CD4-positive, alpha-beta T cell (primary cell): Measurements from ENCODE around the gene CRIP2. TPM values are rescaled to one million over a fixed set of nuclear protein-coding genes. Genes with fewer than 3 reads are reported as not detected.
A peak's percentile ranks its signal among the peaks of the same experiment; 100 is the strongest.

Experiments
- ATAC-seq: fragments of 200-7000 bp; cut with Tn5 transposase; one replicate; pipeline ENCODE4 v1.10.0; 2022; ENCODE audit warnings: mild to moderate bottlenecking; ENCODE audit not compliant: poor library complexity
- CTCF ChIA-PET: fragments of 350-600 bp; sonication (Branson Sonifier 250); formaldehyde crosslinking; loops from one replicate; lab custom pipeline; 2021; ENCODE audit warnings: antibody characterized with exemption, inconsistent platforms; lab: Charles Lee
- POLR2A ChIA-PET: fragments of 350-600 bp; sonication (Branson Sonifier 250); formaldehyde crosslinking; loops from one replicate; lab custom pipeline; 2021; ENCODE audit warnings: antibody characterized with exemption, inconsistent platforms; lab: Charles Lee
- DNase-seq, 14 experiments: peaks; one replicate each; pipeline ENCODE4 v3.0.0-alpha.2; 2013 to 2020; ENCODE audit warnings: mixed read lengths in 2 of 14
- H3K27ac ChIP-seq, 2 donors: one replicate each; pipeline versions ENCODE4 v1.5.1 to v1.7.0; 2013; ENCODE audit warnings: low read length in 2 of 2, low read depth in 1 of 2, mild to moderate bottlenecking in 1 of 2
- H3K27me3 ChIP-seq, 2 experiments: 1 replicate in 1 of 2; 2 replicates in 1 of 2; pipeline versions ENCODE4 v1.6.1 to v1.7.0; 2013; ENCODE audit warnings: low read length in 2 of 2, control low read depth in 1 of 2, mild to moderate bottlenecking in 1 of 2, moderate library complexity in 1 of 2; ENCODE audit not compliant: insufficient read depth in 2 of 2, control insufficient read depth in 1 of 2
- H3K36me3 ChIP-seq: one replicate; pipeline ENCODE4 v1.6.1; 2013; ENCODE audit warnings: low read length, control low read depth; ENCODE audit not compliant: insufficient read depth
- H3K4me1 ChIP-seq: one replicate; pipeline ENCODE4 v1.6.1; 2013; ENCODE audit warnings: low read length, control low read depth; ENCODE audit not compliant: insufficient read depth
- H3K4me3 ChIP-seq: one replicate; pipeline ENCODE4 v1.5.1; 2013; ENCODE audit warnings: mild to moderate bottlenecking, low read length, moderate library complexity
- H3K9me3 ChIP-seq, 2 experiments: 1 replicate in 1 of 2; 2 replicates in 1 of 2; pipeline versions ENCODE4 v1.6.1 to v1.7.0; 2013; ENCODE audit warnings: low read length in 2 of 2, mild to moderate bottlenecking in 2 of 2, control low read depth in 1 of 2, moderate library complexity in 1 of 2; ENCODE audit not compliant: control insufficient read depth in 1 of 2, insufficient read depth in 1 of 2
- H3K27ac Mint-ChIP-seq: one replicate; pipeline ENCODE4 v1.8.0; 2020; ENCODE audit warnings: mixed read lengths
- H3K27me3 Mint-ChIP-seq: one replicate; pipeline ENCODE4 v1.8.0; 2021; ENCODE audit warnings: mixed read lengths
- H3K36me3 Mint-ChIP-seq: one replicate; pipeline ENCODE4 v1.8.0; 2021; ENCODE audit warnings: low read depth, mixed read lengths
- H3K4me1 Mint-ChIP-seq: one replicate; pipeline ENCODE4 v1.8.0; 2021; ENCODE audit warnings: low read depth, mixed read lengths
- H3K4me3 Mint-ChIP-seq: one replicate; pipeline ENCODE4 v1.8.0; 2020; ENCODE audit warnings: mild to moderate bottlenecking, mixed read lengths
- H3K9me3 Mint-ChIP-seq: one replicate; pipeline ENCODE4 v1.8.0; 2020; ENCODE audit warnings: mixed read lengths
- CTCF ChIP-seq: fragments of 200-600 bp; IDR thresholded peaks from one replicate; pipeline ENCODE4 v1.8.0; 2022; ENCODE audit warnings: antibody characterized with exemption, mild to moderate bottlenecking
- intact Hi-C, 2 experiments: fragments of 100-400 bp; cut with DNase I in 1 of 2; cut with micrococcal nuclease in 1 of 2; formaldehyde crosslinking; loops; one replicate each; pipeline versions ENCODE4 v1.15.1 to v1.9.0; 2023 to 2025; cut with DNase I, micrococcal nuclease
- total RNA-seq, 174 experiments: library from RNA in 2 of 174; stranded (reverse) in 2 of 174; gene quantifications; one replicate each; pipeline ENCODE4 v1.2.3 and lab custom pipeline; 2021 to 2026

CRIP2 gene
- total RNA-seq, 2 experiments from 2014 or later = 62.5 to 68.3 TPM

- Histone ChIP-seq H3K4me3 (no peak overlapping the region), H3K27ac (no peak overlapping the region), H3K9me3 (no peaks in the 10 kb centered on the region), H3K27me3 (no peaks in the 10 kb centered on the region), H3K36me3 (peaks cover 13% of the 10 kb centered on the region), H3K4me1 (peaks cover 25% of the 10 kb centered on the region)
- Mint-ChIP-seq H3K27me3 (no peaks in the 10 kb centered on the region), H3K4me3 (no peak overlapping the region), H3K36me3 (peaks cover 12% of the 10 kb centered on the region), H3K27ac (no peak overlapping the region), H3K9me3 (no peaks in the 10 kb centered on the region), H3K4me1 (peaks cover 13% of the 10 kb centered on the region)
- DNase-seq (peak in 1 of 14 experiments; percentile 57), ATAC-seq (no peak)
- CTCF ChIA-PET = interaction anchor here (1.0 to 6.3 kb wide), 2 partner anchors 13 to 44 kb away, joined by 3 to 155 read pairs; no protein-coding TSS in a partner anchor
- intact Hi-C loops = loop anchor here (5.0 to 10.0 kb wide), 3 partner anchors 97 to 699 kb away; partner anchors contain the start of genes AKT1 (in 1 of the 2), GPR132 (in 1 of the 2) and TEX22 (in 1 of the 2)
- POLR2A ChIA-PET = no interaction called here
- no peak for TF ChIP-seq CTCF
Observed at GRCh38 chr14:105493921-105494605, 19.4 kb downstream of the CRIP2 start.

- TF ChIP-seq CTCF = no peak
- Mint-ChIP-seq H3K27me3 (no peaks in the 10 kb centered on the region), H3K4me1 (peaks cover 8% of the 10 kb centered on the region), H3K4me3 (peak overlapping the region; percentile 25), H3K9me3 (no peaks in the 10 kb centered on the region), H3K36me3 (peaks cover 9% of the 10 kb centered on the region), H3K27ac (no peak overlapping the region)
- no peak overlapping the region for H3K4me3 ChIP-seq
- CTCF ChIA-PET = interaction anchor here (6.3 kb wide), 1 partner anchor 13 kb away, joined by 155 read pairs; no protein-coding TSS in a partner anchor
- H3K9me3 ChIP-seq = no peaks in the 10 kb centered on the region
- peaks cover 20% of the 10 kb centered on the region for H3K4me1 ChIP-seq
- no peak for ATAC-seq
- DNase-seq = no peak
- intact Hi-C loops = loop anchor here (5.0 to 10.0 kb wide), 3 partner anchors 97 to 700 kb away; partner anchors contain the start of genes AKT1 (in 1 of the 2), GPR132 (in 1 of the 2) and TEX22 (in 1 of the 2)
- POLR2A ChIA-PET = no interaction called here
- H3K36me3 ChIP-seq = peaks cover 13% of the 10 kb centered on the region
- no peaks in the 10 kb centered on the region for H3K27me3 ChIP-seq
- no peak overlapping the region for H3K27ac ChIP-seq
Observed at GRCh38 chr14:105494606-105494929, 19.9 kb downstream of the CRIP2 start.

GRCh38 chr14:105495101-105495989 is 20.7 kb downstream of the CRIP2 start:
- DNase-seq (peak in 1 of 14 experiments; percentile 47), ATAC-seq (no peak)
- Mint-ChIP-seq H3K27ac (no peak overlapping the region), H3K27me3 (no peaks in the 10 kb centered on the region), H3K36me3 (peaks cover 6% of the 10 kb centered on the region), H3K4me3 (no peak overlapping the region), H3K4me1 (peaks cover 5% of the 10 kb centered on the region), H3K9me3 (no peaks in the 10 kb centered on the region)
- peaks cover 13% of the 10 kb centered on the region for H3K4me1 ChIP-seq
- no peak overlapping the region for H3K27ac ChIP-seq
- H3K27me3 ChIP-seq = no peaks in the 10 kb centered on the region
- TF ChIP-seq CTCF = no peak
- no peaks in the 10 kb centered on the region for H3K9me3 ChIP-seq
- no peak overlapping the region for H3K4me3 ChIP-seq
- H3K36me3 ChIP-seq = peaks cover 13% of the 10 kb centered on the region
- CTCF ChIA-PET = no interaction called here
- intact Hi-C loops = loop anchor here in 1 of 2 experiments (10.0 kb wide), 1 partner anchor 701 kb away; the partner anchor contains the start of gene AKT1
- POLR2A ChIA-PET = no interaction called here
